ENCODE data around the gene EFHD1. TPM values are rescaled to one million over a fixed set of nuclear protein-coding genes. Genes with fewer than 3 reads are reported as not detected.

Gene EFHD1
- total and polyA plus RNA-seq, 9 of the 15 experiments (the other 6 are each of a cell fraction or from before 2014, with no cell fraction given), result 0.66 to 9.1 (median 2.0) TPM

- no peak for TF ChIP-seq FOXP4 (CRISPR knock-in tag; IDR thresholded peaks at IDR 0.05; ENCODE audit: borderline replicate concordance)
- TF ChIP-seq, protein P1, sequence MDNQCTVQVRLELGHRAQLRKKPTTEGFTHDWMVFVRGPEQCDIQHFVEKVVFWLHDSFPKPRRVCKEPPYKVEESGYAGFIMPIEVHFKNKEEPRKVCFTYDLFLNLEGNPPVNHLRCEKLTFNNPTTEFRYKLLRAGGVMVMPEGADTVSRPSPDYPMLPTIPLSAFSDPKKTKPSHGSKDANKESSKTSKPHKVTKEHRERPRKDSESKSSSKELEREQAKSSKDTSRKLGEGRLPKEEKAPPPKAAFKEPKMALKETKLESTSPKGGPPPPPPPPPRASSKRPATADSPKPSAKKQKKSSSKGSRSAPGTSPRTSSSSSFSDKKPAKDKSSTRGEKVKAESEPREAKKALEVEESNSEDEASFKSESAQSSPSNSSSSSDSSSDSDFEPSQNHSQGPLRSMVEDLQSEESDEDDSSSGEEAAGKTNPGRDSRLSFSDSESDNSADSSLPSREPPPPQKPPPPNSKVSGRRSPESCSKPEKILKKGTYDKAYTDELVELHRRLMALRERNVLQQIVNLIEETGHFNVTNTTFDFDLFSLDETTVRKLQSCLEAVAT (IDR thresholded peaks at IDR 0.05), result no peak
- TF ChIP-seq ZNF280A (IDR thresholded peaks at IDR 0.05; ENCODE audit: low read depth, partially characterized antibody), result no peak
- TF ChIP-seq FUS (optimal IDR thresholded peaks at IDR 0.05; ENCODE audit: low read depth, low read length), result no peak
- no peak for TF ChIP-seq ILF3 (IDR thresholded peaks at IDR 0.05; ENCODE audit: borderline replicate concordance)
- no peak for TF ChIP-seq RAD21 (CRISPR knock-in tag; conservative IDR thresholded peaks at IDR 0.05 in 1 of 2, IDR thresholded peaks at IDR 0.05 in 1 of 2)
- no peak for TF ChIP-seq TAF7 (tag; IDR thresholded peaks at IDR 0.05)
- no peak for TF ChIP-seq EHMT2 (IDR thresholded peaks at IDR 0.05)
- TF ChIP-seq TSHZ1 (CRISPR knock-in tag; IDR thresholded peaks at IDR 0.05), result no peak
- no peak for TF ChIP-seq CBX1 (IDR thresholded peaks at IDR 0.05; ENCODE audit: low read depth)
- TF ChIP-seq ILK (tag; IDR thresholded peaks at IDR 0.05; ENCODE audit: borderline replicate concordance, low read depth), result no peak
- no peak for TF ChIP-seq SOX6 (IDR thresholded peaks at IDR 0.05)
- no peak for TF ChIP-seq NCOA1 (IDR thresholded peaks at IDR 0.05; ENCODE audit: low read depth)
- no peak for TF ChIP-seq DLX4 (CRISPR knock-in tag; IDR thresholded peaks at IDR 0.05)
- no peak for TF ChIP-seq CBFA2T3 (IDR thresholded peaks at IDR 0.05)
- TF ChIP-seq ZNF133 (CRISPR knock-in tag; IDR thresholded peaks at IDR 0.05), result no peak
Observed at GRCh38 chr2:232697059-232697806, 63.8 kb downstream of the EFHD1 start, which contains the start of gene GIGYF2 (continued).

Measured in K562 (cell line).